ENCODE results near the gene SENP7. TPM values are rescaled to one million over a fixed set of nuclear protein-coding genes. Genes with fewer than 3 reads are reported as not detected.

SENP7 gene
- total RNA-seq, 1 donor from 2014 or later = 48.0 TPM

GRCh38 chr3:101533603-101533968, 20.6 kb upstream of the SENP7 start:
- Mint-ChIP-seq H3K27me3 (ENCODE audit: insufficient read depth, low read depth) (peaks cover 2% of the 10 kb centered on the region), H3K36me3 (no peaks in the 10 kb centered on the region), H3K4me1 (no peaks in the 10 kb centered on the region), H3K9me3 (no peaks in the 10 kb centered on the region), H3K4me3 (no peak overlapping the region), H3K27ac (no peak overlapping the region)
- no peaks in the 10 kb centered on the region for H3F3A ChIP-seq (ENCODE audit: low read depth)
- no peak overlapping the region for H2AFZ ChIP-seq (replicated peaks)
- no peaks in the 10 kb centered on the region for H3K4me1 ChIP-seq
- no peak for DNase-seq (ENCODE audit: low spot score)
- no peaks in the 10 kb centered on the region for H4K20me1 ChIP-seq (ENCODE audit: low read depth)
- H3K9ac ChIP-seq = no peak overlapping the region
- no peak overlapping the region for H3K27ac ChIP-seq
- no peak overlapping the region for H3K4me3 ChIP-seq
- H3K4me2 ChIP-seq = no peak overlapping the region
- H3K36me3 ChIP-seq = no peaks in the 10 kb centered on the region
- no peaks in the 10 kb centered on the region for H3K79me2 ChIP-seq (ENCODE audit: low read depth)
- TF ChIP-seq CTCF (IDR thresholded peaks at IDR 0.05) = no peak
- no peak for TF ChIP-seq EZH2phosphoT487 (IDR thresholded peaks at IDR 0.05)
- no peak for TF ChIP-seq EZH2 (IDR thresholded peaks at IDR 0.05)
- H3K27me3 ChIP-seq = no peaks in the 10 kb centered on the region
- H3K9me3 ChIP-seq (ENCODE audit: low read depth) = no peaks in the 10 kb centered on the region

GRCh38 chr3:101532783-101533602, 20.0 kb upstream of the SENP7 start:
- Histone ChIP-seq H3K9ac (no peak overlapping the region), H3F3A (ENCODE audit: low read depth) (no peaks in the 10 kb centered on the region), H3K27me3 (no peaks in the 10 kb centered on the region), H4K20me1 (ENCODE audit: low read depth) (no peaks in the 10 kb centered on the region), H3K4me3 (no peak overlapping the region), H3K4me2 (no peak overlapping the region), H3K4me1 (no peaks in the 10 kb centered on the region), H3K36me3 (no peaks in the 10 kb centered on the region), H3K79me2 (ENCODE audit: low read depth) (no peaks in the 10 kb centered on the region), H3K27ac (no peak overlapping the region), H3K9me3 (ENCODE audit: low read depth) (no peaks in the 10 kb centered on the region), H2AFZ (replicated peaks) (no peak overlapping the region)
- Mint-ChIP-seq H3K36me3 (no peaks in the 10 kb centered on the region), H3K4me3 (no peak overlapping the region), H3K27me3 (ENCODE audit: insufficient read depth, low read depth) (peaks cover 2% of the 10 kb centered on the region), H3K27ac (no peak overlapping the region), H3K9me3 (no peaks in the 10 kb centered on the region), H3K4me1 (no peaks in the 10 kb centered on the region)
- no peak for DNase-seq (ENCODE audit: low spot score)
- no peak for TF ChIP-seq EZH2 (IDR thresholded peaks at IDR 0.05)
- TF ChIP-seq EZH2phosphoT487 (IDR thresholded peaks at IDR 0.05) = no peak
- no peak for TF ChIP-seq CTCF (IDR thresholded peaks at IDR 0.05)

GRCh38 chr3:101531473-101532086, 18.6 kb upstream of the SENP7 start:
- Histone ChIP-seq H3K4me2 (no peak overlapping the region), H3K4me3 (no peak overlapping the region), H3K9me3 (ENCODE audit: low read depth) (no peaks in the 10 kb centered on the region), H3K79me2 (ENCODE audit: low read depth) (no peaks in the 10 kb centered on the region), H3K4me1 (no peaks in the 10 kb centered on the region), H4K20me1 (ENCODE audit: low read depth) (no peaks in the 10 kb centered on the region), H2AFZ (replicated peaks) (no peak overlapping the region), H3K27me3 (no peaks in the 10 kb centered on the region), H3K36me3 (no peaks in the 10 kb centered on the region), H3K27ac (no peak overlapping the region), H3F3A (ENCODE audit: low read depth) (no peaks in the 10 kb centered on the region), H3K9ac (no peak overlapping the region)
- peaks cover 2% of the 10 kb centered on the region for H3K27me3 Mint-ChIP-seq (ENCODE audit: insufficient read depth, low read depth)
- no peaks in the 10 kb centered on the region for H3K36me3 Mint-ChIP-seq
- no peaks in the 10 kb centered on the region for H3K9me3 Mint-ChIP-seq
- H3K4me3 Mint-ChIP-seq = no peak overlapping the region
- H3K27ac Mint-ChIP-seq = no peak overlapping the region
- H3K4me1 Mint-ChIP-seq = no peaks in the 10 kb centered on the region
- DNase-seq (ENCODE audit: low spot score) = no peak
- TF ChIP-seq EZH2phosphoT487 (IDR thresholded peaks at IDR 0.05) (no peak), EZH2 (IDR thresholded peaks at IDR 0.05) (no peak), CTCF (IDR thresholded peaks at IDR 0.05) (no peak)
